ENCODE results near the gene ETV6.

DNA sequence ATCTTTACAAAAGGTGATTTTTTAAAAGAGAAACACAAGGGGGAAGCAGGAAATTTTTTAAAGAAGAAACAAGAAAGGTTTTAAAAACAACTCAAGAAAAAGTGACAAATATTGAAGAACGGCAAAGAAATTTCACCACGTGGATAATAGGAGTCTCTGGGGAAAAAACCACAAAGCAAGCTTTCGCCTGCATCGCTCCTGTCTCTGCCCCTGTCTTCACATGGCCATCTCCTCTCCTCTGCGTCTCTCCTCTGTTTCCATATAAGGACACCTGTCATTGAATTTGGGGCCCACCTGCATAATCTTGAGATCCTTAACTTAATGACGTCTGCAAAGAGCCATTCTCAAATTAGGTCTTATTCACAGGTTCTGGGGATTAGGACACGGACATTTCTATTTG is 175.8 kb downstream of the ETV6 start:
- TF ChIP-seq, protein P1, sequence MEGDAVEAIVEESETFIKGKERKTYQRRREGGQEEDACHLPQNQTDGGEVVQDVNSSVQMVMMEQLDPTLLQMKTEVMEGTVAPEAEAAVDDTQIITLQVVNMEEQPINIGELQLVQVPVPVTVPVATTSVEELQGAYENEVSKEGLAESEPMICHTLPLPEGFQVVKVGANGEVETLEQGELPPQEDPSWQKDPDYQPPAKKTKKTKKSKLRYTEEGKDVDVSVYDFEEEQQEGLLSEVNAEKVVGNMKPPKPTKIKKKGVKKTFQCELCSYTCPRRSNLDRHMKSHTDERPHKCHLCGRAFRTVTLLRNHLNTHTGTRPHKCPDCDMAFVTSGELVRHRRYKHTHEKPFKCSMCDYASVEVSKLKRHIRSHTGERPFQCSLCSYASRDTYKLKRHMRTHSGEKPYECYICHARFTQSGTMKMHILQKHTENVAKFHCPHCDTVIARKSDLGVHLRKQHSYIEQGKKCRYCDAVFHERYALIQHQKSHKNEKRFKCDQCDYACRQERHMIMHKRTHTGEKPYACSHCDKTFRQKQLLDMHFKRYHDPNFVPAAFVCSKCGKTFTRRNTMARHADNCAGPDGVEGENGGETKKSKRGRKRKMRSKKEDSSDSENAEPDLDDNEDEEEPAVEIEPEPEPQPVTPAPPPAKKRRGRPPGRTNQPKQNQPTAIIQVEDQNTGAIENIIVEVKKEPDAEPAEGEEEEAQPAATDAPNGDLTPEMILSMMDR (IDR thresholded peaks at IDR 0.05) = no peak
- TF ChIP-seq POLR2A (IDR thresholded peaks at IDR 0.05) = no peak

Data from lower leg skin (tissue), 3 donors.